Activated CD4-positive, alpha-beta T cell treated with anti-CD3 and anti-CD28 coated beads for 24 hours (primary cell): ENCODE data around the gene DUOXA1.
"Not testable (repeated sequence)": the region's sequence is repeated elsewhere in the genome, so short reads cannot be mapped to it uniquely, and the experiment has no call there.

Experiments used
- DNase-seq, 2 donors: peaks; one replicate each; pipeline ENCODE4 v3.0.0-alpha.2; 2020; ENCODE audit warnings: low read depth in 2 of 2

The DUOXA1 gene

DNA sequence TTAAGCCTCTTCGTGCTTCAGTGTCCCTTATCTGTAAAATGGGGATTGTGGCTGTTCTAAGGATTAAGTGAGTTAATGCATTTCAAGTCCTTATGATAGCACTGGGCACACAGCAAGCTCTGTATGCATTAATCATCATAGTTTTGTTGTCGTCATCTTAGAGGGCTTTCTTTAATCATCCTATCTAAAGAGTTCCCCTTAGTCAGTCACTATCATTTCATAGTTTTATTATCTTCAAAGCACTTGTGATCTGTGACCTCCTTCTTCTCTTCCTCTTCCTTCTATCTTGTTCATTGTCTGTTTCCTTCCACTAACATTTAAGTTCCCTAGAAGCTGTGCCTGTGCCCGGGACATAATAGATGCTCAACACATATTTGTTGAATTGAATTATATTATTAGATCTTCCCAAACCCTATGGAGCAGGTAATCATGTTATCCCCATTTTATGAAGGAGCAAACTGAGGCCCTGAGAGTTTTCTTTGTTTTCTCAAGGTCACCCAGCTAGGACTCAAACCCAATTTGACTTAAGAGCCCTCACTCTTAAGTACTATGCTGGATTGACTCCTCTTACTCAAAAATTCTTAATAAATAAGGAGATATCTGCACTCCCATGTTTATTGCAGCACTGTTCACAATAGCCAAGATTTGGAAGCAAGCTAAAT lies 39.8 kb downstream of the DUOXA1 start:
- DNase-seq: no peak

DNA sequence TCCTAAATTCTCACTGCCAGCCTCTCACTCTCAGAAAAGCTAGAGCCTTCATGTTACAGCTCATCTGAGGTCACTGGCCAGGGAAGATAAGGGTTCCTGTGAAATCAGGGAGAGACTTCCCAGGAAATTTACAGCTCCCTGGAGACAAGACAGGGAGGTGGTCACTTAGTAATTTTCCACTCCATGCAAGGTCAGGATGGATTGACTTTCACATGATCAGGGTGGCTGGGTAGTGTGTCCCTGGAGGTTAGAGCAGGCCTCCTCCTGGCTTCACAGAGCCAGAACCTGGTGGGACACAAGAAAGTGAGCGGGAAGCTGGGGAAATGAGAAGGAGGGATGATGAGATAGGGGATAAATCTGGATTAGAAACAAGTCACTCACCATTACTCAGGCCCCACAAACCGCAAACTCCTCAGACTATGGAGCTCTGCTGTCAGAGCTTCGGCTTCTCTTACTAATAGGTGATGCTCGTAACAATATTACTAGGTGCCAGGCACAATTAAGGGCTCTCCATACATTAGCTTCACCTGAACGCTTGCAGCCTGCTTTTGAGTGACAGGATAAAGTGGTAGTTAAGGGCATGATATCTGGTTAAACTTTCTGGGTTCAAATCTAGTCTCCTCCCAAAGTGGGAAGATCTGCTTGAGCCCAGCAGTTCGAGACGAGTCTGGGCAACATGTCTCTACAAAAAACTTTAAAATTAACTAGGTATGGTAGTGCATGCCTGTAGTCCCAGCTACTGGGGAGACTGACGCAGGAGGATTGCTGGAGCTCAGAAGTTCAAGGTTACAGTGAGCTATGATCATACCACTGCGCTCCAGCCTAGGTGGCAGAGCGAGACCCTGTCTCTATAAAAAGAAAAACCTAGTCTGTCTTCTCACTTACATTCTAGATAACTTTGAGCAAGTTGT lies 40.6 kb downstream of the DUOXA1 start:
- DNase-seq: no peak

DNA sequence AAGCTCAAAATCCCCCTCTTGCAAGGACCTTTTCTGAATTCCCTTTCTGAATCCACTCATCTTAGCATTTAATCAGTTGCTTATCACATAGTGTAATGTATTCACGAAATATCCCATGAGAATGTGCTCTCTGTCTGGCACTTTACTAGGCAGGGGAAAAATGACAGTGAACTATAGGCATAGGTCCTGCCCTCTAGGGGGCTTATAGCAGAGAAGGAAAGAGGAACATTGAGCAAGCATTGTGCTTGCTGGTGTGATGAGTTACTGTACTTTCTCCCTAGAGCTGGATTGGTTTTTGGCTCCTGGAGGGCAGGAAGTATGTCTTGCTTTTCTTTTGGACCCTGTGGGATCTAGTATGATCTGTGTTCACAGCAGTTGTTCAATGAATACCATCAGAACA lies 42.2 kb downstream of the DUOXA1 start:
- DNase-seq: no peak

DNA sequence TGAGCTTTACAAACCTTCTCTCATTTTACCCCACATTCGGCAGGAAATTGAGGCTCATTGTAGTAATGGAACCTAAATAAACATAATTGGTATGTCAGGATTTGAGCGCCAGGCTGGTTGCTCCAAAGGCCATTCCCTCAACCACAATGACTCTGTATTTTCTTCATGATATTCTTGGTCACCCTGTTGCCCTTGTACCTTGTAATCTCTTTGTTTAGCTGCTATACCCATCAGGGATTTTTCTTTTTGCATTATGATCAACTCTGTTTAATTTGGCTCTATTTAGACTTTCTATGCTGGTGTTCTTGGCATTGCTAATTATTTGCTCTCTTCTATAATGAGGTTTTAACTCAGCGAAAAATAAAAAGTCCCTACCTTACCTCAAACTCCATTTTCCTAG lies 45.5 kb downstream of the DUOXA1 start:
- no peak for DNase-seq

DNA sequence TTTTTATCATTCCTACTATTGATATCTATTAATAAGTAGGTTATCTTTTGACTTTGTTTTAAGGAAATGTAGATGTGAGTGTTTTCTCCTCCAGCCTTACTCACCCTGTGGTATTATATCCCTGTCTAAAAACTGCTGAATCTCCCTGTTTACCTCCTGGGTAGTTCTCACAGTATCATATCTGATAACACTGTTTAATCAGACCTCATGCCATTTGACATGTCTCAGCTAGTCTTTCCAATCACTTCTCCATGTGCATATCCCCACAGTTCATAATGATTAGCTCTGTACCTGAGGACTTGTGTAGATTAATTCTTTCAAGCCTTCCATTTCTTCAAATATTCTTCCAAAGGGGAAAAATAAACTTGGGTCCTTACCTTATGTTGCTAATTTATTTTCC lies 46.5 kb downstream of the DUOXA1 start:
- no peak for DNase-seq

DNA sequence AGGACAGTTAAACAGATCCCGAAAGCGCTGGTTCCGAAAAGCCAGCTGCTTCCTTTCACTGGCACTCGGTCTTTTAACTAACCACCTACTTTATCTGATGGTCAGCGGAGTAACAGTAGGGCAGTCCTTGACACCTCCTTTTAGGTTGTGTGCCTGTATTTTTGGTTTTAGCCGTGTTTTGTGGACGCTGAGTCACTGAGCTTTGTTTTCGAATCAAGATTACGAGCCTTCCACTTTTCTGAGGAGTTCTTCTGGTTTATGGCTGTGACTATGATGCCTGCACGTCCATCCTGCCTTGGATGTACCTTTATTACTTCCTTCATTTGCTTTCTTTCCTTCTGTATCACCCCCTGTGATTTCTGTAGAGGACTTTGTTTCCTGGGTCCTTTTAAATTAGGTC lies 47.3 kb downstream of the DUOXA1 start:
- not testable (repeated sequence) for DNase-seq

DNA sequence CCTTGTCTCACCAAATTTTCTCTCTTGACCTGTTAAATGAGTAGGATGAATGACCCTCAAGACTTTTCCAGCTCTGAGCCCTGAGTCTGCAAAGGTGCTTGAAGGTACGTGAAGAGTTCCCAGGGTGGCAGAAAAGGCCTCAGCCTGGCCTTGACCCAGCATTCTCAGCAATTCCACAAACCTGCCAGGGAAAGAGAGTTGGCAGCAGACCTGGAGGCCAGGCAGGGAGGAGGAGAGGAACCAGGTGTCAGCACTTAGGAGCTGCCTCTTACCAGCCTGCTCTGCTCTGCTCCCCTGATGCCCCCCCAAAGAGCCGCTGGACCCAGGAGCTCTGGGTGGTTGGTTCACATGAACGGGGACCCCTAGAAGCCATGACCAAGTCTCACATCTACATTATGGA lies 49.1 kb downstream of the DUOXA1 start:
- not testable (repeated sequence) for DNase-seq

DNA sequence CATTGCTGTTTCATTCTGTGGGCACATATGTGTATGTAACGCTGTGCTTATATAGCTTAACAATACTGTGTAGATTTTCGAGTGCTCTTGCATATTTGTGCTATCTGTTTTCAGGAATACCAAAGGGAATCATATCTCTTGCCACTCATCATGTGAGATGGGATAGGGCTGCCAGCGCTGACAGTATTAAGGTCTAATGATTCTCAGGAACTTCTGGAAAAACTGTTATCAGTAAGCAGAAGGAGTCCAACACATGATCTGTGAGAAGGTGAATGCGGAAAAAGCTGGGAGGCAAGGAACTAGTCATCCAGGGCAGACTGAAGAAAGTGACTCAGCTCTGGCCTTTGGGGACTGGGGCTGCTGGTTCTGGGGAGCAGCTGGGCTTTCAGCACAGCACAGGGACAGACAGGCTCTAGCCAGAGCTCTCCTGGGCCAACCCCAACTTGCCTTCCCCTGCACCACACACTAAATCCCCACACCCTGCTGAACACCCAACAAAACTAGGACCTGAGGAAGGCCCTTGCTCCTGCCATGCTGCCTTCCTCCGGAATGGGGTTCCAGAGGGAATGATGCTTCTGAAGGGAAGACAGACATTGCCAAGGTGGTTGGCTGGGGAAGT lies 49.9 kb downstream of the DUOXA1 start:
- DNase-seq: not testable (repeated sequence)

DNA sequence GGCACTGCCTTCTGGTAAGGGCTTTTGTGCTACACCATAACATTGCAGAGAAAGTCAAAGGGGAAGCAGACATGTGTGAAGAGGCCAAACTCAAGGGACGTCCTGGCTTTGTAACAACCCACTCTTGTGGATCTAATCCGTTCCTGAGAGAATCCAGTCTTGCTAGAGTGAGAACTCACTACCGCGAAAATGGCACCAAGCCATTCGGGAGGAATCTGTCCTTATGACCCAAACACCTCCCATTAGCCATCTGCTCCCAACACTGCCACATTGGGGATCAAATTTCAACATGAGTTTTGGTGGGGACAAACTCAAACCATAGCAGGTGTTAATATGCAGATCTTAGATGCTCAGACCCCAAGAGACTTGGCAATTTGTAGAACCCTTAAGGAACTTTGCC lies 50.5 kb downstream of the DUOXA1 start:
- not testable (repeated sequence) for DNase-seq

DNA sequence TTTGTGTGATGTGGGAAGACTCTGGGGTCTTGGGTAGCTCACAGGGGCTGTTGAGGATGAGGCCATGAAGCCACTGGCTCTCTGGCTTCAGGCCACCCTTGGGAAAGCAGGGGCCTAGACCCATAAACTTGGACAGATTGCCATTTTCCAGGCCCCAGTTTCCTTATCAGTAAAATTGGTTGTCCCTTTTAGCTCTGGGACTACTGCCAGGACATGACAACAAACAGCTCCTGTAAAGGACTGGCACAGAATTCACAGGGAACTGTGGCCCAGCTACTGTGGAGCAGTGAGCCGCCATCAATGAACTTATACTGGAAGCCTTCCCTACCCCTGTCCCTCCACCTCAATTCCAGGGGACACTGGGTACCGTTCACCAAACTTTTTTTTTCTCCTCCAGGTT lies 52.3 kb downstream of the DUOXA1 start:
- DNase-seq: not testable (repeated sequence)

DNA sequence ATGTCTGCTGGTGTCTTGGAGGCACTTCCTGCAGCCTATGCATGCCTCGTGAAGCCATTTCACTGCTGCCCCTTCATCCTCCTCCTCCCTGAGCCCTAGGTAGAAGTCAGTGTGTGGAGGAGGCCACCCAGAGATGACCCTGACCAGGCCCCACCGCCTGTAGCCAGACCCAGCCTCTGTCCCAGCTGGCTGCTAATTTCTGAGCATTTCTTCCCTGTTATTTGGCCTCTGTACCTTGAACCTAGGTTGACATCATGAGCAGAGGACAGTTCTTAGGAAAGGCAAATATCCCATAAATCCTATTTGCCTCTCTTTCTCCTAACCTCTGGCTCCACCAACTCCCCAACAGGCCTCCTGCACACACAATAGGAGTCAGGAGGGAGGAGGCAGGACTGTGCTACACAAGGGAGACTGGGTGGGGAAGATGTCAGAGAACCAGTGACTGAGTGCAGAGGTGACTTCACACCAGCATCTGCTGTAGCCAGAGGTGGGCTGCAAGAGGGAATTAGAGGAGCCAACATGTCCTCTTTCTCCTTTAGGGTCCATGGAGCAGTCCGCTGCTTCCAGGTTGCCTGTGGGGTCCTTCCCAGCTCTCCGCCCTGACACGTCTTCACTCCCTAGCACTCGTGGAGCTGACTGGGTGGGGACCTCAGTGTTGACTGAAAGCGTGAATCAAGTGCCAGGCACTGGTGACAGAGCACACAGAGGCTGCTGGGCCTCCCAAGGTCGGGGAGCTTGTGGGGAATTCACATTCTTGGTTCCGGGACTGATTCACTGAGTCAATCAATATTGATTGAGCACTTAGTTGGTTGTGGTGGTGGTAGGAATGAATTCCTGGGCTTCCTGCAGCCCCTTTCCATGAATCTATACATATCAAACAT lies 54.0 kb downstream of the DUOXA1 start:
- not testable (repeated sequence) for DNase-seq

DNA sequence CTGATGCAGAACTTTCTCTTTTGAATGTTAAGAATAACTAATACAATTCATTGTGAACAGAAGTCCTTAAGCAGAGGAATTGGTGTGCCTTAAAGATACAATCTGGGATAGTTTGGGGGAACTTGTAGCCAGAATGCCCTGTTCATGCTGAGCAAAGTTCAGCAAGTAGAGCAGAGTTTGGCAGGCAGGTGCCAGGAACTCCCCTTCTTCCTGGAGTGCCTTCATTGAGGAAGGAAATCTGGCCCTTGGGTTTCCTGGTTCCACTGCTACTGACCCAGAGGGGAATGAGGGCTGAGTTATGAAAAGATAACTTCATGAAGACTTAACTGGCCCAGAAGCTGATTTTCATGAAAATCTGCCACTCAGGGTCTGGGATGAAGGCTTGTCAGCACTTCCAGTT lies 56.1 kb downstream of the DUOXA1 start:
- DNase-seq: not testable (repeated sequence)

DNA sequence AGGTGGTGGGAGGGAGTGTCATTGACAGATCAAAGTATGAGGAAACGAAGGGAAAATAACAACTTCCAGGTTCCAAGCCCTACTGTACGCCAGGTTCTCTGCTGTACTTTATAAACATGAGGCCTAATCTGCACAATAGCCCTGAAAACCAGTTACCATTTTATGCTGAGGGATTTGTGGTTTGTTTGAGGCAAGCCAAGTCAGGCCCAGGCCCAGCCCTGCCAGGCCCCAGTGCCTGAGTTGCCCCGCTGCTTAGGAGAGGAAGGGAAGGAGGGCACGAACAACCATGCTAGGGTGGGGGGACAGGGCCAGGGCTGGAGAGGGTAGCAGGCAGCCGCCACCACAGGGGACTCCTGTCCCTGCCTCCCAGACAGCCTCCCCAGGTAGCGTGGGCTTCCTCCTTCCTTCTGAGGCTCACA lies 59.7 kb downstream of the DUOXA1 start:
- DNase-seq: not testable (repeated sequence)
